Activated CD4-positive, alpha-beta T cell treated with anti-CD3 and anti-CD28 coated beads, Interleukin-10, Interleukin-2, amounts not matched to agents 100 ng/mL and 50 ng/mL, durations not matched to agents 16 hours and 8 hours (primary cell): ENCODE results near the gene NFIA.
A peak's percentile ranks its signal among the peaks of the same experiment; 100 is the strongest.

Experiments used
- DNase-seq: peaks from one replicate; pipeline ENCODE4 v3.0.0-alpha.2; 2020

The NFIA gene

DNA sequence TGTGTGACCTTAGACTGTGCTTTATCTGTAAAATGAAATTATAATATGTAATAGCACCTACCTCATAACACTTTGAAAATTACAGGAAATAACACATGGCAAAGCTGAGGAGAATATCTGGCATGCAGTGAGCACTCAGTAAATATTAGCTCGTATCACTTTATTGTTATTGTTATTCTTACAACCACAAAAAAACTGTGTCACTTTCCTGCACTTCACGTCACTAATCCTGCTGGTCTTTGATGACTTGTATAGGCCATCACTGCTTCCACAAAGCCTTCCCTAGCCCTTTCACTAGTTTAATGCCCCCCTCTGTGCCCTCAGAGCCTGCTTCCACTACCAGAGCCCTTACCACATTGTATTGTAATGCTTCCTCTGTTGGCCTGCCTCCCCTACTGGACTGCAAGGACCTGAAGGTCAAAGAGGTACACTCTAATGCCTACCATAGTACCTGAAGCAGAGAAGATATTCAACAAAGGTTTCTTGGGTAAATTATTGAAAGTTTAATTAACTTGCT lies 231.6 kb downstream of the NFIA start:
- DNase-seq, result no peak

- no peak for DNase-seq
Observed at GRCh38 chr1:61315011-61315410, 232.7 kb downstream of the NFIA start.

GRCh38 chr1:61316493-61316892 lies 234.1 kb downstream of the NFIA start:
- DNase-seq, result no peak

DNA sequence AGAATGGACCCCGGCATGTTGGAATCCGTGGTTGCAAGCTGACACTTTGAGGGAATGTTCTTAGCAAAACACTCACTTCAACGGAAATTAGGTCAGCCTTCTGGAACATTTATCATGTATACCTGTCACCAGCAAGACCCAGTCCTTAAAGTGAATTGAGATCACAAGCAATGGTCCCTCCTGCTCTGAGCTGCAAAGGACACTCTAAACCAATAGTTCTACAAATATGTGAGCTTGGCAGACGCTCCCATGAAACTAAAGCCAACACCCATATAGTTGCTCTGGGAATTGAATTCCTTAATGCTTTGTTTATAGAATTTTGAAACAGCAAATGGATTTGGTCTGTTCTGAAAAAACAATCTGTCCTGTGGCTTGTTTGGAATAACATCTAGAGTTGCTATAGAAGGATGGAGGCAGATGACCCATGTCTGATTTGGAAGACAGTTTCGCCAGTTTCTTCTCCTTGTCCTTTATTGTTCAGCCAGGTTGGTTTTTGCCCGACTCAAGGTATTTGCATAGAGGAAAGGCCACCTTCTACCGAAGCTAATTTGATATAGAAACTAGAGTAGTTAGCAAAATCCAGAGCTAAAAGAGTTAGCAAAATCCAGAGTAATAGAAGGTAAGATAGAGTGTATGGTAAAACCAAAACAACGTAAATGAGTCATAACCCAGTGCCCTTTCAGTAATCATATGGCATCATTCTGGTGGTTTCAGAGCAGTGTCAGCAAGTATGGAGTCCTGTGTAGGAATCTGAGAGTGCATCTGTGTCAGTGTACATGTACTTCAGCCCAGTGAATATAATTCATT lies 236.2 kb downstream of the NFIA start:
- DNase-seq, result peak; percentile 92

DNA sequence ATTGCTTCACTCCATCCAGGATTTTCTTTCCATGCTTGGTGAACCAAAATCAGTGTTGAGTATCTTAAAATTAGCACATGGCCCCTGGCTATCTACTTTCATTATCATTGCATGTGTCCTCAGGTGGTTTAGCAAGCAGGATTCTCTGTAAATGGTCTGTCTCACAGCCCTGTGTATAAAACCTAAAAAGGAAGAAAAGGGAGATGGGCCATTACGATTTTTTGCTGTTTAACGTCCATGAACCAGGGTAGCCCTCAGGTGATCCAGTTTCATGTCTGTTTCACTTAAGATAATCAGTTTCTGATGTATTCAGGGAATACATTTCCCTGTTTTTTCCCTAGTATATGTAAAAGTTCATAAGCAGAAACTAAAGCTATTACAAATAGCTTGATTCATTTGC lies 238.2 kb downstream of the NFIA start:
- DNase-seq, result no peak

- DNase-seq, result no peak
Observed at GRCh38 chr1:61322008-61322744, 239.8 kb downstream of the NFIA start.

DNA sequence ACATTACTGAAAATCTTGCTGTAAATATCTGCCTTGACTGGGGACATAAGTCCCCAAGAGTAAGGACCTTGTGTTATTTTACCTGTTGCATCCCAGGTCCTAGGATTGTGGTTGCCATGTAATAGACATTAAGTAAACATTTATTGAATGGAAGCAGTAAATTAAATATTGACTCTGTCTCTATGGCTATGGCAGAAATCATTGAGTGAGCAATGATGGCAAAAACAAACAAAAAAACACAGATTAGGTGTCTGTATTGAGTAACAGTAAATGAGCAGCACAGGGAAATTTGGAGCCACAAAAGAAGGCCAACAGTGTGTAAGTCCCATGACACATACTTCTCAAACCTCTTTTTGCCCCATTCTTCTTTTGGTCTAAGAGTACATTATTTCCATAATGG lies 240.4 kb downstream of the NFIA start:
- DNase-seq, result peak; percentile 48

- DNase-seq, result no peak
Observed at GRCh38 chr1:61323681-61324328, 241.4 kb downstream of the NFIA start.

- no peak for DNase-seq
Observed at GRCh38 chr1:61326713-61327112, 244.4 kb downstream of the NFIA start.

GRCh38 chr1:61327436-61327835 lies 245.1 kb downstream of the NFIA start:
- no peak for DNase-seq

DNA sequence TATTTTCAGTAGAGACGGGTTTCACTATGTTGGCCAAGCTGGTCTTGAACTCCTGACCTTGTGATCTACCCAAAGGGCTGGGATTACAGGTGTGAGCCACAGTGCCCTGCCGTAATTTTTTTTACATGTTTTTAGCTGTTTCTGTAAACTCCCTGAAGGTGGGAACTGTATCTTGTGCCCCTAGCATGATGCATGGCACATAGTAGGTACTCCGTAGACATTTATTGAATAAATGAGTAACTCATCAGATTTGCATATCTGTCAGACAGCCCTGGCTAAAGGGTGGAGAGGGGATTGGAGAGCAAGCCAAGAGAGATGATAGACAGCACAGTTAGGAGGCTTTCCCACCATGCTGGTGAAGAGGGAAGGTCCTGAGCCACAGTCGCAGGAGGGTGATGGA lies 247.2 kb downstream of the NFIA start:
- DNase-seq, result no peak

- DNase-seq, result no peak
Observed at GRCh38 chr1:61330018-61330417, 247.7 kb downstream of the NFIA start.

GRCh38 chr1:61330571-61330970 lies 248.2 kb downstream of the NFIA start:
- no peak for DNase-seq

- peak; percentile 90 for DNase-seq
Observed at GRCh38 chr1:61332196-61332753, 249.9 kb downstream of the NFIA start.

GRCh38 chr1:61332796-61333195 lies 250.4 kb downstream of the NFIA start:
- no peak for DNase-seq

GRCh38 chr1:61334718-61335589 lies 252.6 kb downstream of the NFIA start:
- no peak for DNase-seq

- no peak for DNase-seq
Observed at GRCh38 chr1:61337037-61337436, 254.7 kb downstream of the NFIA start.

- DNase-seq, result no peak
Observed at GRCh38 chr1:61337441-61337951, 255.1 kb downstream of the NFIA start.

DNA sequence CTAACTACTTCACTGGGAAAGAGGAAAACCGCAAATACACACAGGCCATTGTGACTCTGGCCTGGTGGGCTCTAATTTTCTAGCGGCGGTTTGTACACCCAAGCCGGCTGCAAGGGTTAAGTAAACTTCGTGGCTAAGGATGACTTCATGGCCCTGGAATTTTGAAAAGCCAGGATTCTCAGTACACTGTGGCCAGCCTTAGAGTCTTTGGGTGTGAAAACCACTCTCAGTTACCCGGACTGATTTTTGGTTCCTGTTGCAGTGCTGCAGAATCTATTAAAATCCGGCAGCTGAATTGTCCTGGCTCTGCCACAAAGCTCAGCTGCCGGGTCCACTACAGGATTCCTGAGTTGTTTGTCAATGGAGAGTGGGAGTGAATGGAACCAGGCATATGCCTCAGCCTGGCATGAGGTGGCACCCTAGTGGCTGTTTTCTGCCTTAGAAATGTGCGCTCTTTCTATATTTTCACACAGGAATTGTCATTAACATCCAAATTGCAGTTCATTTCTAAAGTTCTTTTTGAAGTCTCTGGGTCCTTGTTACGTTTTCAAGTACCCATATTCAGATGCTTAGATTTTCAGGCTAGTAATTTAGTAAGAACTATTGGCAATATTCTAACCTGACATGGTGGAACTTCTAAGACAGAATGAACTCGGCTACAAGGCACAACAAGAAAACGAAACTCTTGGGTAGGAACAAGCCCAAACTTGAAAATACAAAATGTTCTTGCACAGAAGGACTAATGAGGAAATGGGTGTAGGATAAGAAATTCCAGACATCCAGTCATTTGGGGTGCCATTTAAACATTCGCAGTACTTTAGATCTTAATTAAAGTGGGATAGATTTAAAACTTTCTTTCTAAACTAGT lies 255.9 kb downstream of the NFIA start:
- DNase-seq, result no peak

DNA sequence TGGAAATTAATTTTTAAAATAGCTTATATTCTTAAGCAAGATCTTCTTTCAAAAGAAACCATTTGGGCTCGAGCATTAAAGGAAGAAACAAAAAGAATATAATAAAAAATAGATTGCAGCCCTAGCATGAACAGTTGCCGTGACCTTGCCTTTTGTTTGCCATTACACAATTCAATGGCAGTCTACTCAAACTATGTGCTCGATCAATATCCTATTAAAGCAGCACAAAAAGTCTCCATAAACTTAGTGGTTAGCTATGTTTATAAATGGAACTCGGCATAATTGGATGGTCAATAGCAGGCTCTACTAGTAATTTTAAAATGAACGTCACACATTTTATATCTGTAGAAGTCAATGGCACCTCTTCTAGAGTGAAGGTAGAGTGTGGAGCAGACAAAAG lies 256.5 kb downstream of the NFIA start:
- DNase-seq, result no peak

DNA sequence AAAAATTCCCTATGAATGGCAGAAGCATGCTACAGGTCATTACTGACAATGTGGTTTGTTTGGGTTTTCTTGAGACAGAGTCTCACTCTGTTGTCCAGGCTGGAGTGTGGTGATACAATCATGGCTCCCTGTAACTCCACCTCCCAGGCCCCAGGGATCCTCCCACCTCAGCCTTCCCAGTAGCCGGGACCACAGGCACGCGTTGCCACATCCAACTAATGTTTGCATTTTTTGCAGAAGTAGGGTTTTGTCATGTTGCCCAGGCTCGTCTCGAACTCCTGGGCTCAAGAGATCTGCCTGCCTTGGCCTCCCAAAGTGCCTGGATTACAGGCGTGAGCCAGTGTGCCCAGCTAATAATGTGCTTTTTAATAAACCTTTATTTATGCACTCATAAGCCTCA lies 259.1 kb downstream of the NFIA start:
- no peak for DNase-seq
